Mesendoderm (in vitro differentiated cells): ENCODE measurements around the gene ARHGEF17.

Experiments
- DNase-seq: peaks from one replicate; pipeline ENCODE4 v3.0.0; 2013
- H2AK5ac ChIP-seq: 2 replicates; pipeline ENCODE4 v1.6.1; 2013; ENCODE audit warnings: low read length, inconsistent platforms
- H2BK120ac ChIP-seq: 2 replicates; pipeline ENCODE4 v1.6.1; 2013; ENCODE audit warnings: low read depth, mild to moderate bottlenecking, low read length, moderate library complexity, mixed read lengths
- H2BK15ac ChIP-seq: replicated peaks from 2 replicates; pipeline ENCODE4 v1.6.1; 2013; ENCODE audit warnings: low read depth, mild to moderate bottlenecking, moderate library complexity
- H2BK5ac ChIP-seq: 2 replicates; pipeline ENCODE4 v1.6.1; 2013; ENCODE audit warnings: low read length, inconsistent platforms
- H3K18ac ChIP-seq: 2 replicates; pipeline ENCODE4 v1.6.1; 2013; ENCODE audit warnings: mild to moderate bottlenecking, low read length, mixed read lengths
- H3K23ac ChIP-seq: one replicate; pipeline ENCODE4 v1.6.1; 2013; ENCODE audit warnings: low read length
- H3K27ac ChIP-seq: 2 replicates; pipeline ENCODE4 v1.5.1; 2013; ENCODE audit warnings: low read depth, mild to moderate bottlenecking, inconsistent platforms, low read length, moderate library complexity
- H3K27me3 ChIP-seq: 2 replicates; pipeline ENCODE4 v1.6.1; 2013; ENCODE audit warnings: low read length, control low read depth, mild to moderate bottlenecking, inconsistent platforms; ENCODE audit not compliant: insufficient read depth, poor library complexity
- H3K36me3 ChIP-seq: 2 replicates; pipeline ENCODE4 v1.6.1; 2013; ENCODE audit warnings: low read length, inconsistent platforms; ENCODE audit not compliant: control insufficient read depth, insufficient read depth
- H3K4ac ChIP-seq: one replicate; pipeline ENCODE4 v1.6.1; 2013; ENCODE audit warnings: low read depth, mild to moderate bottlenecking, low read length, moderate library complexity
- H3K4me1 ChIP-seq: 2 replicates; pipeline ENCODE4 v1.6.1; 2013; ENCODE audit warnings: low read depth, low read length, inconsistent platforms; ENCODE audit not compliant: control insufficient read depth
- H3K4me2 ChIP-seq: 2 replicates; pipeline ENCODE4 v1.6.1; 2013; ENCODE audit warnings: low read length
- H3K4me3 ChIP-seq: 2 replicates; pipeline ENCODE4 v1.5.1; 2013; ENCODE audit warnings: mild to moderate bottlenecking, low read length
- H3K56ac ChIP-seq: one replicate; pipeline ENCODE4 v1.6.1; 2013; ENCODE audit warnings: low read length
- H3K79me1 ChIP-seq: 2 replicates; pipeline ENCODE4 v1.6.1; 2013; ENCODE audit warnings: low read length, inconsistent platforms
- H3K79me2 ChIP-seq: 2 replicates; pipeline ENCODE4 v1.6.1; 2013; ENCODE audit warnings: mild to moderate bottlenecking, low read length; ENCODE audit not compliant: control insufficient read depth, insufficient read depth
- H3K9ac ChIP-seq: 2 replicates; pipeline ENCODE4 v1.6.1; 2013; ENCODE audit warnings: low read length, inconsistent platforms
- H4K5ac ChIP-seq: one replicate; pipeline ENCODE4 v1.6.1; 2013; ENCODE audit warnings: low read length
- H4K8ac ChIP-seq: one replicate; pipeline ENCODE4 v1.6.1; 2013; ENCODE audit warnings: low read depth, mild to moderate bottlenecking, control low read depth, low read length, moderate library complexity
- WGBS: extraction: QIAGEN DNeasy Blood & Tissue Kit; methylation state at CpG from one replicate; pipeline ENCODE4 v1.1.7; 2013; ENCODE audit warnings: low lambda C conversion rate, missing lambda C conversion rate; ENCODE audit not compliant: insufficient coverage; ENCODE audit errors: extremely low coverage; 5-methylcytosine and 5-hydroxymethylcytosine counted together

Gene ARHGEF17

DNA sequence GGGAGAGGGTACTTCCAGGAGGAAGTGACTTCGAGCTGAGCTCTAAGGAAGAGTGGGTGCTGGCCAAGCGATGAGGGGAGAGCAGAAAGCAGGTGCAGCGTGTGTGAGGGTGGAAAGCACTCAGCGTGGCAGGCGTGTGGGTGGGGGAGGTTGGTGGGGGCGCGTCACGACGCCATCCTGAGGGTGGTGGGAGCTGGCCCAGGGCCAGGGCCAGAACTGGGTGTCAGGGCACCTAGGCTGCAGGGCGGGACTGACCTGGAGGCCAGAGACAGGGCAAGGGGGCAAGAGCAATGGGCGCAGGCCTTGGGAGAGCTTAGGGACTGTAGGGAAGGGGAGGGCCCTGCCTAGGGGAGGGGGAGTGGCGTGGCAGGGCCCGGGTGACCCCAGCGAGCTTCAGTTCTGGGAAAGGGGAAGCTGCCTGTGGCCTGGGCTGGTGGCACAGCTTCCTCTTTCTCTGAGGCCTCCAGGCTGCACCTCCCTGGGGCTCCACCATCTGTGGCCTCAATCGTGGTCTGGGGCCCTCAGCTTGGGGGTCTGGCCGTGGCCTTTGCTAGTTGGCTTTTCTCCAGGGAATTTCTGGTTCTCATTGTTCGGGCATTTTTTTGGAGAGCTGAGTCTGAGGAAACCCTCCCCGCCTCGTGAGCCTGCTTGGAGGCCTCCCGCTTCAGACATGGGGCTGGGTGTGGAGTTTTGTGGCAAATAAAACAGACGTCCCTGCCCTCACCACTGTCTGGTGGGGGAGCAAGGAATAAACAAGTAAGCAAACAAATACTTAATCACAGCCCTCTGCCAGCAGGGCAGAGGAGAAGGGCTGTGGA, 77.0 kb downstream of the ARHGEF17 start:
- no peak overlapping the region for H4K5ac ChIP-seq
- no peak overlapping the region for H3K4me2 ChIP-seq
- H2BK120ac ChIP-seq: no peak overlapping the region
- H2BK5ac ChIP-seq: no peak overlapping the region
- DNase-seq: no peak
- peaks cover 16% of the 10 kb centered on the region for H3K79me1 ChIP-seq
- H2AK5ac ChIP-seq: no peak overlapping the region
- H3K9ac ChIP-seq: no peak overlapping the region
- H3K27ac ChIP-seq: no peak overlapping the region
- H3K4me3 ChIP-seq: no peak overlapping the region
- no peaks in the 10 kb centered on the region for H3K36me3 ChIP-seq
- no peak overlapping the region for H2BK15ac ChIP-seq
- peaks cover 2% of the 10 kb centered on the region for H3K79me2 ChIP-seq
- no peak overlapping the region for H4K8ac ChIP-seq
- no peak overlapping the region for H3K18ac ChIP-seq
- no peak overlapping the region for H3K56ac ChIP-seq
- H3K27me3 ChIP-seq: no peaks in the 10 kb centered on the region
- no CpG with 5 or more reads among the region's 21 CpGs for WGBS
- no peak overlapping the region for H3K4ac ChIP-seq
- H3K23ac ChIP-seq: no peak overlapping the region
- H3K4me1 ChIP-seq: no peaks in the 10 kb centered on the region

DNA sequence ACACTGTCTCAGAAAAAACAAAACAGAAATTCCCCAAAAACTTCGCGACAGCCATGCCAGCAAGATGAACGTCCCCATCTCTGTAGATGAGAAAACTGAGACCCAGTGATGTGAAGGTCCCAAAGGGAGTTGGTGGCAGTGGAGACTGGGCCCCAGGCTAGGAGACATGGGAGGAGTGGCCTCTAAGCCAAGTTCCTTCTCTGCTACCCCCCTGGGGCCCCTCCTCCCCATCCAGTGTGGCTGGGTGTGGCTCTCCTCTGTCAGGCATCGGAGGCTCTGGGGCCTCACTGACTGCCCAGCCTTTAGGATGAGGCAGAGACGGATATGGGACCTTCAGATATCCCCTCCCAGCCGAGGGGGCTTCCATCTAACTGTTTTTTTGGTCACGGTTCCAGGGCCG, 77.9 kb downstream of the ARHGEF17 start:
- Histone ChIP-seq H2BK5ac (no peak overlapping the region), H3K79me1 (peaks cover 10% of the 10 kb centered on the region), H4K5ac (no peak overlapping the region), H3K23ac (no peak overlapping the region), H3K4me2 (no peak overlapping the region), H4K8ac (no peak overlapping the region), H2AK5ac (no peak overlapping the region), H3K27me3 (no peaks in the 10 kb centered on the region), H2BK120ac (no peak overlapping the region), H3K79me2 (peaks cover 2% of the 10 kb centered on the region), H3K4ac (no peak overlapping the region), H3K36me3 (no peaks in the 10 kb centered on the region), H3K4me1 (no peaks in the 10 kb centered on the region), H3K18ac (no peak overlapping the region), H3K56ac (no peak overlapping the region), H3K4me3 (no peak overlapping the region), H3K27ac (no peak overlapping the region), H2BK15ac (no peak overlapping the region), H3K9ac (no peak overlapping the region)
- no CpG with 5 or more reads among the region's 8 CpGs for whole genome bisulfite sequencing
- DNase-seq: no peak

DNA sequence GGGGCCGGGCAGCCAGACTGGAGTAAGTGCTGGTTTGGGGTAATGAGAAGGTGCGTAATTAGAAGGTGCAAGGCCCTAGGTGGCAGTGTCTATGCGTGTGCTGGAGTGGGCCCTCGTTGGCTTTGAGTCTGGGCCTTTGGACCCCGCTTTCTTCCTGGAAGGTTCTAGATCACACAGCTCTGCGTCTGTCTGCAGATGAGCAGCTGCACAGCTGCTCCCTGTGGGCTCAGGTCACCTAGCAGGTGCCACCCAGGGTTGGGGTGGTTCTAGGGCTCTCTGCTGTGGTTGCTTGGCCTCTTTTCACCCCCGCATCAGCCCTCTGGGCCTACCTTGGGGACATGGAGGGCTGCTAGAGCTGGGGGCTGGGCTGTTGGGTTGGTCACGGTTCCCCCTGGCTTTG, 78.5 kb downstream of the ARHGEF17 start:
- no peak for DNase-seq
- H3K79me2 ChIP-seq: peaks cover 2% of the 10 kb centered on the region
- WGBS: no CpG with 5 or more reads among the region's 8 CpGs
- no peak overlapping the region for H3K4ac ChIP-seq
- no peak overlapping the region for H3K4me2 ChIP-seq
- H3K9ac ChIP-seq: no peak overlapping the region
- no peak overlapping the region for H3K23ac ChIP-seq
- H3K27ac ChIP-seq: no peak overlapping the region
- H3K56ac ChIP-seq: no peak overlapping the region
- no peak overlapping the region for H3K18ac ChIP-seq
- H3K4me3 ChIP-seq: no peak overlapping the region
- H4K8ac ChIP-seq: no peak overlapping the region
- H2BK15ac ChIP-seq: no peak overlapping the region
- no peak overlapping the region for H2AK5ac ChIP-seq
- no peak overlapping the region for H2BK120ac ChIP-seq
- H4K5ac ChIP-seq: no peak overlapping the region
- H2BK5ac ChIP-seq: no peak overlapping the region
- peaks cover 10% of the 10 kb centered on the region for H3K79me1 ChIP-seq
- no peaks in the 10 kb centered on the region for H3K27me3 ChIP-seq
- no peaks in the 10 kb centered on the region for H3K4me1 ChIP-seq
- no peaks in the 10 kb centered on the region for H3K36me3 ChIP-seq

DNA sequence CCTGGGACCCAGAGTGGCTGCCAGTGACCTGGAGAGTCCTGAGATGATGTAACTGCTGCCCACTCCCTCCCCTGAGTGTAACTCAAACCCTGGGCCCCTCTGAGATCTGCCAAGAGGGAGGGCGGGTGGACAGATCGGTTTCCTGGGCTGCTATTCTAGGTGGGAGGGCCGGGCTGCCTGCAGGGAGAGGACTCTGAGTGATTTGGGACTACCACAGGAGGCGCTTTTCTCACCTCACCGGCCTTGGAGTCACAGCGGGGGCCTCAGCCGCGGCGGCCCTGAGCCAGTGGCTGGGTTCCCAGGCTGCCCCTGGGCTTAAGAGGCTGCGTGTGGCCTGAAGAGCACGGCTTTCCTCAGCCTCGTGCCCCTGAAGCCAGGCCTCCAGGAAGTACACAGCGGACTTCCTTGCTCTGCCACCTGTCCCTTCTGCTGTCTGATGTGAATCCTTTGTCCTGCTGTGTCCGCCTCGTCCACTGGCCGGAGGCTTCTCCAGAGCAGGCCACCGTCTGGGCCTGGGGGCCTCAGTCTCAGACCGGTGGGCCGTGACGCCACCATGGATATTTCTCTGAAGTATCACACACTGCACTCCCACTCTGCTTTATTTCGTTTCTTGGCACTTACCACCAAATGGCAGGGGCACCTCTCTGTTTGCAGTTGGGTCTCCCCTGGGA, 79.7 kb downstream of the ARHGEF17 start:
- H2AK5ac ChIP-seq: no peak overlapping the region
- H3K4ac ChIP-seq: no peak overlapping the region
- H4K8ac ChIP-seq: no peak overlapping the region
- H3K79me2 ChIP-seq: peaks cover 2% of the 10 kb centered on the region
- no peak overlapping the region for H2BK120ac ChIP-seq
- no peak overlapping the region for H3K4me3 ChIP-seq
- H3K23ac ChIP-seq: peak overlapping the region; percentile 24
- H2BK15ac ChIP-seq: no peak overlapping the region
- no peak overlapping the region for H3K56ac ChIP-seq
- H4K5ac ChIP-seq: no peak overlapping the region
- no peak overlapping the region for H3K18ac ChIP-seq
- no peaks in the 10 kb centered on the region for H3K4me1 ChIP-seq
- peak; percentile 33 for DNase-seq
- H3K9ac ChIP-seq: no peak overlapping the region
- H3K27ac ChIP-seq: no peak overlapping the region
- WGBS: no CpG with 5 or more reads among the region's 21 CpGs
- no peak overlapping the region for H2BK5ac ChIP-seq
- no peak overlapping the region for H3K4me2 ChIP-seq
- peaks cover 6% of the 10 kb centered on the region for H3K79me1 ChIP-seq
- H3K36me3 ChIP-seq: no peaks in the 10 kb centered on the region
- no peaks in the 10 kb centered on the region for H3K27me3 ChIP-seq

DNA sequence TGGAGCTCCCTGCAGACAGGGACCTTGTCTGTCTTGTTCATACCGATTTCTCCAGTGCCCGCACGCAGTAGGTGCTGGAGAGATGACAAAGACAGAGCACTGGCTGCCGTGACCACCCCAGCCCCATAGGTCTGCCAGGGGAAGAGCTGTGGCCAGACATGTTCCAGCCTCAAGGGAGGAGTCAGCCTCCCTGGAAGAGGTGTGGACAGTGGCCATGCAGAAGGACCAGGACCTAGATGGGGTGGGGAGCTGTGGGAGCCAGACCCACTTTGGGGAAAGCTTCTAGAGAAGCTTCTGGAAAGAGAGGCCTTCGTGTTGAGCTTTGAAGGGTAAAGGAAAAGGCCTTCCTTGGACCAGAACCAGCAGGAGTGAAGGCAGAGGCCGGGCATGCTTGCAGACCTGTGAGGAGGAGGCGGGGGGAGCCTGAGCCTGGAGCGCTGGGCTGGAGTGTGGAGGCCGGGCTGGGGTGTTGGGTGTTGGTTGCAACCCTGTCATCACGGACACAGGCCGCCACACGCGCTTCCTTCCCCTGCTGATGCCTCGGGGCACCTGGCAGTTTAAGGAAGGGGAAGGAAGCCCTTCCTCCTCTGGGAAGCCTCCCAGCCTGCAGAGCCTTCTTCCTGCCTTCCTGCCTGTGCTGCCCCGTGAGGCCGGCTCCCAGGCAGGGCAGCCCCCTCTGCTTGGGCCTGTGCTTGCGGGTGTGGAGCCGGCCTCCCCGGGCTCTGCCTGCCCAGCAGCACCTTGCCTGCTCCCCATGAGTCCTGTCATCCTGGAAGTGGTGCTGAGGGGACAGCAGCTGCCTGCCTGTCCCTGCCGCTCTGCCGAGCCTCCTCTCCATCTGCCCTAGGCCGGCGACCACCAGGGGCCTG, 80.4 kb downstream of the ARHGEF17 start:
- WGBS: no CpG with 5 or more reads among the region's 23 CpGs
- H2AK5ac ChIP-seq: no peak overlapping the region
- no peak overlapping the region for H3K9ac ChIP-seq
- H3K27ac ChIP-seq: no peak overlapping the region
- no peak overlapping the region for H2BK5ac ChIP-seq
- H3K4me2 ChIP-seq: no peak overlapping the region
- H2BK120ac ChIP-seq: no peak overlapping the region
- peaks cover 6% of the 10 kb centered on the region for H3K79me1 ChIP-seq
- peaks cover 2% of the 10 kb centered on the region for H3K79me2 ChIP-seq
- H4K5ac ChIP-seq: no peak overlapping the region
- no peak overlapping the region for H3K4me3 ChIP-seq
- no peak overlapping the region for H2BK15ac ChIP-seq
- no peak overlapping the region for H3K4ac ChIP-seq
- no peaks in the 10 kb centered on the region for H3K27me3 ChIP-seq
- H3K36me3 ChIP-seq: no peaks in the 10 kb centered on the region
- peak overlapping the region; percentile 24 for H3K23ac ChIP-seq
- no peaks in the 10 kb centered on the region for H3K4me1 ChIP-seq
- H3K56ac ChIP-seq: no peak overlapping the region
- H3K18ac ChIP-seq: no peak overlapping the region
- H4K8ac ChIP-seq: no peak overlapping the region
- peak; percentile 46 for DNase-seq
